Omental fat pad (tissue), 4 donors: ENCODE results near the gene BPIFB6. TPM values are rescaled to one million over a fixed set of nuclear protein-coding genes. Genes with fewer than 3 reads are reported as not detected.

ENCODE experiments used
- ATAC-seq: fragments of 150-250 bp; one replicate; pipeline ENCODE4 v1.9.1; 2016; ENCODE audit warnings: mild to moderate bottlenecking, moderate library complexity; ENCODE audit not compliant: low FRiP score
- DNase-seq: peaks from one replicate; pipeline ENCODE4 v3.0.0-alpha.2; 2019; ENCODE audit warnings: low spot score
- total RNA-seq, 4 donors: library from RNA; depleted of rRNA; stranded (reverse); fragments of >200 nt; gene quantifications; one replicate each; pipeline ENCODE4 v1.1.0, GENCODE V29; 2016
- TF ChIP-seq, protein P1 (sequence below), 3 donors: fragments of 450-650 bp; IDR thresholded peaks; one replicate each; pipeline ENCODE4 v1.5.1; 2016 to 2017; ENCODE audit warnings: antibody characterized with exemption in 3 of 3, mild to moderate bottlenecking in 3 of 3, moderate library complexity in 2 of 3

BPIFB6 gene, protein sequence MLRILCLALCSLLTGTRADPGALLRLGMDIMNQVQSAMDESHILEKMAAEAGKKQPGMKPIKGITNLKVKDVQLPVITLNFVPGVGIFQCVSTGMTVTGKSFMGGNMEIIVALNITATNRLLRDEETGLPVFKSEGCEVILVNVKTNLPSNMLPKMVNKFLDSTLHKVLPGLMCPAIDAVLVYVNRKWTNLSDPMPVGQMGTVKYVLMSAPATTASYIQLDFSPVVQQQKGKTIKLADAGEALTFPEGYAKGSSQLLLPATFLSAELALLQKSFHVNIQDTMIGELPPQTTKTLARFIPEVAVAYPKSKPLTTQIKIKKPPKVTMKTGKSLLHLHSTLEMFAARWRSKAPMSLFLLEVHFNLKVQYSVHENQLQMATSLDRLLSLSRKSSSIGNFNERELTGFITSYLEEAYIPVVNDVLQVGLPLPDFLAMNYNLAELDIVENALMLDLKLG
- total RNA-seq = not detected

DNA sequence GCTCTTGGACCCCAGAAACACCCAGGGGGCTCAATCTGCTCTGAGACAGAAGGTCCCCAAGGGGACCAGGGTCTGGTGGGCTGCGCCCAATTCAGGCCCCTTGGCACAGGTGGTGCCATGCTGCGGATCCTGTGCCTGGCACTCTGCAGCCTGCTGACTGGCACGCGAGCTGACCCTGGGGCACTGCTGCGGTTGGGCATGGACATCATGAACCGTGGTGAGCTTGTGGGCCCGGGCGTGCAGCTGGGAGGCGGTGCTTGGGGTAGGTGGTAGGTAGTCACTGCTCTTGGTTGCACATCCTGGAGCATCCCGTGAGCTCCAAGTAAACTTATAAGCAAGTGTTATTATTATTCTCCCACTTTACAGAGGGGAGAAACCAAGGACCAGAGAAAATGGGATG is at the start of gene BPIFB6:
Gene BPIFB6, plus strand, starts transcription at position 118 of the 400 bp plus-strand sequence. Its CDS starts 0 bp downstream, at position 118.
- no peak for DNase-seq
- TF ChIP-seq, protein P1, sequence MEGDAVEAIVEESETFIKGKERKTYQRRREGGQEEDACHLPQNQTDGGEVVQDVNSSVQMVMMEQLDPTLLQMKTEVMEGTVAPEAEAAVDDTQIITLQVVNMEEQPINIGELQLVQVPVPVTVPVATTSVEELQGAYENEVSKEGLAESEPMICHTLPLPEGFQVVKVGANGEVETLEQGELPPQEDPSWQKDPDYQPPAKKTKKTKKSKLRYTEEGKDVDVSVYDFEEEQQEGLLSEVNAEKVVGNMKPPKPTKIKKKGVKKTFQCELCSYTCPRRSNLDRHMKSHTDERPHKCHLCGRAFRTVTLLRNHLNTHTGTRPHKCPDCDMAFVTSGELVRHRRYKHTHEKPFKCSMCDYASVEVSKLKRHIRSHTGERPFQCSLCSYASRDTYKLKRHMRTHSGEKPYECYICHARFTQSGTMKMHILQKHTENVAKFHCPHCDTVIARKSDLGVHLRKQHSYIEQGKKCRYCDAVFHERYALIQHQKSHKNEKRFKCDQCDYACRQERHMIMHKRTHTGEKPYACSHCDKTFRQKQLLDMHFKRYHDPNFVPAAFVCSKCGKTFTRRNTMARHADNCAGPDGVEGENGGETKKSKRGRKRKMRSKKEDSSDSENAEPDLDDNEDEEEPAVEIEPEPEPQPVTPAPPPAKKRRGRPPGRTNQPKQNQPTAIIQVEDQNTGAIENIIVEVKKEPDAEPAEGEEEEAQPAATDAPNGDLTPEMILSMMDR (IDR thresholded peaks at IDR 0.05) = no peak
- ATAC-seq = no peak

DNA sequence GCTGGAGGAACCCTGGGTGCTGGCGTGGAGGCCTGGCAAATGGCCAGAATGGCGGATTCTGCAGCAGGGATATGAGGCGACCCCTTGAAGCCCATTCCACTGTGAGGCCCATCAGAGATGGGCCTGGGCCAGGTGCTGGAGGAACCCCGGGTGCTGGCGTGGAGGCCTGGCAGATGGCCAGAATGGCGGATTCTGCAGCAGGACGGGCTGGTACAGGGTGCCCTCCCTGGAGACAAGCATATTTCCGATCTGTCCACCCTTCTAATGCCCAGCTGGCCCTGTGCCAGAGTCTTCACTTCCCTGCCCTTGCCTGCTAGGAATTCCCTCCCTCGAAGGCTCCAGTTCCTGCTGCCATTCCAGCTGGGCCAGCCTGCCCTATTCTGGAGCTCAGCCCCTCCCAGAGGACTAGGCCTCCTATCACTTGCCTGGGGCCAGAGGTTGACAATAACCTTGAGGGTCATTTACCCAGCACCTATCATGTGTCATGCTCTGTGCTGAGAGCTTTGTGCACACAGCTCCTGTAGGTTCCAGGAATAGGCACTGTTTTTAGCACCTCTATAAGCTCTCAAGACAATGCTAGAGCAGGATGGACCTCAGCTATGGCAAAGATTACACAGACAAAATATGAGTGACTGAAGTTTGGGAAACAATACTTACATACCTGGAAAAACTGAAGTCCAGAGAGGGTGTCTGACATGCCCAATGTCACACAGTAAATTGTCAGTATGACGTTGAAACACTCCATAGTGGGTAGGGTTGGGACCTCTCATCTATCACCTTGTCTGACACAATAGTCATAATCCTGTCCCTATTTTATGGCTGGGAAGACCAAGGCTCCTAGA is 48.6 kb upstream of the BPIFB6 start:
- no peak for DNase-seq
- TF ChIP-seq, protein P1 (IDR thresholded peaks at IDR 0.05) = no peak
- ATAC-seq = no peak

DNA sequence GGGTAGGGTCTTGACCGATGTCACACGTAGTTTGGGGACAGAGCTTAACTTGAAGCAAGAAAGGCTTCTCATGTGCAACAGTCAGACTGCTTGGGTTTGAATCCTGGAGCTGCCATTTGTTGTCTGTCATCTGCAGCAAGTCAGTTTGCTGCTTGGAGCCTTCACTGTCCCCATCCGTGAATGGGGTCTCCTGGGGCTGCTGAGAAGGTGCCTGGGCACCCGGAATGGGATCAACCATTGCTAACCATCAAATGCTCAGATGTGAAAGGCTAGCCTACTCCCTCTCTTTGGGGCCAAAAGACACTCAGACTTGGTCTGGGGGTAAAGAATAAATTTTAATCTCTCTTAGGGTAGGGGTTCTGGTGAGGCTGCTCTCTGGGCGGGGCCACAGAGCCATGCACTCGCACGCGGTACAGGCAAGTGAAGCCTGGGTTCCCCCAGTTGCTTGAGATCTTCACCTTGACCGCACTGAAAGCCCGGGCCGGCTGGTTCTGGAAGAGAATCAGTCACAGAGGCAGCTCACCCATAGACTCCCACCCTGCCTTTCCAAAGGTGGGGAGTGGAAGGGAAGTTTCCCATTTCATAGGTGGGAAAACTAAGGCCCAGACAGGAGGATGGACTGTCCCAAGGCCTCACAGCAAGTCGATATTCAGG is 47.9 kb upstream of the BPIFB6 start:
- ATAC-seq = no peak
- TF ChIP-seq, protein P1 (IDR thresholded peaks at IDR 0.05) = no peak
- no peak for DNase-seq

DNA sequence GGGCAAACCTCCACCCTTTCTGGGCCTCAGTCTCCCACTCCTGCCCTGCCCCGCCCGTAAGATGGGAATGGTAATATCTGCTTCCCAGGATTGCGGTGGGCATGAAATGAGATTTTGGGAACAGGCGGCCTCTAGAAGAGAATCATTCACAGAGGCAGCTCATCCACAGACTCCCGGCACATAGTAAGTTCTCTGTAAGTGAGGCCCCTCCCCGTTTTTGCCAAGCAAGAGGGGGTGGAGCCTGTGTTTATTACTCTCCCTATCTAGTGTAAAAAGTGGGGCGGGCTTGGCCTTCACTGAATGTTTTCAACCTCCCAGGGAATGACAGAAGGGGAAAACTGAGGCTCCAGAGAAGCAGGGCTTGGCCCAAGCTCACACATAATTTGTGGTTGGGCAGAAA is 47.3 kb upstream of the BPIFB6 start:
- TF ChIP-seq, protein P1 (IDR thresholded peaks at IDR 0.05) = no peak
- no peak for ATAC-seq

DNA sequence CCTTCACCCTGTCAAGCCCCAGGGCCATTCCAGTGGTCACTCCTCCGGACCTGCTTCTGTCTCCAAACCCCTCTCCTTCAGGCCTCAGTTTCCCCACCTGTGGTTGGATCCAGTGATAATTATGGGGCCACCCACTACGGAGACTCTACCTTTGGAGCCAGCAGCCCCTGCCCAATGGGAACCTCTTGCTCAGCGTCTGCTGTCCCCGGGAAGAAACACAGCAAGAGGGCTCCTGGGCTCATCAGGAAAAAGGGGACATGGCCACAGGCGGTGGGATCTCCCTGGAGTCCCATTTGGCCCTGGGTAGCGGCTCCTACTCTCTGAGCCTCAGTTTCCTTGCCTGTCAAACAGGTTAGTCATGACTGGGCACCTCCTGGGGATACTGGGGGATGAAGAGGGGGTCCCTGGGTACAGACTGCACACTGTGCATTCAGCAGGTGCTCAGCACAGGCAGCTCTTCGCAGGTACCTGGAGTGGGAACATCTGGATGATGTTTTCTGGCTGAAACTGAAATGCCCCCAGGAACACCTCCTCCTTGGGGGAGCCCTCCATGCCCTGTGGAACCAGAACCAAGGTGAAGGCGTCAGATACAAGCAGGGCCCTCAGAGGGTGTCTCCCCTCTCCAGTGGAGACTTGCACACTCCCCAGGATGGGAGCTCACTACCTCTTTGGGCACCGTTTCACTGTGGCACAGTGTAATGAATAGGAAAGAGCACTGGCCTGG is 46.7 kb upstream of the BPIFB6 start:
- no peak for DNase-seq
- no peak for ATAC-seq

More for the DNA sequence above, 47.3 kb upstream of the BPIFB6 start:
- no peak for DNase-seq

DNA sequence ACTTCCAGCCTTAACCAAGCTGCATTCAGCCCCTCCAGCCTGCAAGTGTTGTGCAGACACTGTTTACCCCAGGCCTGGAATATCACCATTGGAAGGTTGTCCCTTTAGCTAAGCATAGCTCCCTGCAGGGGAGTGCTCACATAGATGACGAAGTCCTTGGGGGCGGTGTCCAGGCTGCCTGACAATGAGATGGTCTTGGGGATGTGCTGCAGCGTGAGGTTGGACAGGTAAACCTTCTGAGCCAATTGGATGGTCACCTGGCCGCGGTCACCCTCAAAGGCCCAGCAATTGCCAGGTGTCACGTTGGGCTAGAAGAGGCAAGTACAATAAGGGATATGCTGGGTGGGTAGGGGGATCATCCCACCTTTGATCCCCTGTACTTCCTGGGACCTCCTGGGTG is 45.9 kb upstream of the BPIFB6 start:
- no peak for ATAC-seq
- TF ChIP-seq, protein P1 (IDR thresholded peaks at IDR 0.05) = no peak
- no peak for DNase-seq

More for the DNA sequence above, 46.7 kb upstream of the BPIFB6 start:
- TF ChIP-seq, protein P1 (IDR thresholded peaks at IDR 0.05) = no peak
